OCI-LY1 (cell line): ENCODE results near the gene CBFA2T2.

Experiments used
- CTCF ChIP-seq: fragments of 200-600 bp; sonication (generic), shearing (Covaris generic); IDR thresholded peaks from 2 replicates; pipeline ENCODE4 v1.5.1; 2017; ENCODE audit warnings: mild to moderate bottlenecking, antibody characterized with exemption, low read length, moderate library complexity, mixed read lengths
- EZH2 ChIP-seq: fragments of 200-600 bp; sonication (generic), shearing (Covaris generic); IDR thresholded peaks from 2 replicates; pipeline ENCODE4 v1.8.0; 2017; ENCODE audit warnings: borderline replicate concordance, mixed run types, mild to moderate bottlenecking, antibody characterized with exemption, low read length, moderate library complexity, mixed read lengths

GRCh38 chr20:33541797-33542196 is 51.9 kb downstream of the CBFA2T2 start:
- no peak for TF ChIP-seq CTCF
- no peak for TF ChIP-seq EZH2
